ENCODE measurements around the gene ADCYAP1R1.

Gene ADCYAP1R1
- total RNA-seq, result 0 reads per million in 2 donors

DNA sequence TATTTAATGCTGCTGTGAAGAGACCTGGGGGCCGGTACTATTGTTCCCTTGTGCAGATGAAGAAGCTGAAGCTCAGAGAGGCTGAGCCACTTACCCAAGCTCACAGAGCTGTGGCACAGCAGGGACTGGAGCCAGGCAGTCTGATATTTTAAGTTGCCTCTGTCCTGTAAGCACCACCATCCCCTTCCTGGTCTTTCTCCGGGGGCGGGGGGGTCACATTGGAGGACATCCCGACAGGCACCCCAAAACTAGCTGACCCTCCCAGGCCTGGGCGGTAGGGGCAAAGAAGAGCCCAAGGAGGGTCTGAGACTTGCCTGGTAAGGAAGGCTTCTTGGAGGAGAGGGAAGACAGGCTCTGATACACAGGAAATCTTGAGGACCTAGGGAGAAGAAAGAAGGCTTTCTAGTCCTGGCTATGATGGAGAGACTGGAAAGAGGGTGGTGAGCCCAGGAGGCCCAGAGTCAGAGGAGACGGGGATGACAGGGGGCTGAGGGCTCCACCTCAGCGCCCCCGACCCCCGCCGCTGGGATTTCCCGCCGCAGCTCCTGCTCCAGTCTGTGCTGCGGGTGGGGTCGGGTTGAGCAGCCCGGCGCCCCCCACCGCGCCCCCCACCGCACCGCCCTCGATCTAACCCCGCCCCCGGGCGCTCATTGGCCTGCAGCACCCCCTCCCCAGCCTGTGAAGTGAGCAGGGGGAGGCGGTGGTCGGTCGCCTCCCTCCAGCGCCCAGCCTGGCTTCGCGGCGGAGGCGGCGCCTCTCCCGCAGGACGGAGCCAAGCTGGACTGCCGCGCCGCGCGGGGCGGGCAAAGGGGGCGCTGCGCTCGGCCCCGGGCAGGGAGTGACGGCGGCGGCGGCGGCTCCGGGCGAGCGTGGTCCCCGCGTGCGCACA is at the start of gene ADCYAP1R1:
Gene ADCYAP1R1, plus strand, starts transcription at position 711 of the 889 bp plus-strand sequence. CDS start 10,957 bp downstream, outside the sequence.
- peak in 1 of 5 experiments; percentile 2 for DNase-seq

- DNase-seq, result no peak
These were observed 49.0 kb upstream of the ADCYAP1R1 start for GRCh38 chr7:31003097-31003496.

- DNase-seq, result no peak
These were observed 48.4 kb upstream of the ADCYAP1R1 start for GRCh38 chr7:31003721-31004120.

- DNase-seq, result no peak
These were observed 47.7 kb upstream of the ADCYAP1R1 start for GRCh38 chr7:31004393-31004792.

DNA sequence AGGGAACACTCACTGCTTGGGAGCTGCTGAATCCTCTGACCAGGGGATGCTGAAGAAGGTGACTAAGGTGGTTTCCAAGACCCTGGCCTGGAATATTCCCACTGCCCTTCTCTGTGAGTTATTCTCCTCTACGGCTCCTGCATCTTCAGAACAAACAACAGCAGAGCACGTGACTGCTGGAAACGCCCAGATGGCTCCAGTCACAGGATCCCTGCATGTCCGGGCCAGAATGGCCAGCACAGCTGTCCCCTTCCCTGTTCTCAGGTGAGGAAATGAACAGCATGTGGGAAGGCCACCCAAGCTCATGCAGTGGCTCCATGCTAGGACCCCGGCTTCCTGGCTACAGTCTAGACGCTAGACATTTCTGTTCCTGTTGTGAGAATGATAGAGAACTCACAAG is 45.3 kb upstream of the ADCYAP1R1 start:
- no peak for DNase-seq

DNA sequence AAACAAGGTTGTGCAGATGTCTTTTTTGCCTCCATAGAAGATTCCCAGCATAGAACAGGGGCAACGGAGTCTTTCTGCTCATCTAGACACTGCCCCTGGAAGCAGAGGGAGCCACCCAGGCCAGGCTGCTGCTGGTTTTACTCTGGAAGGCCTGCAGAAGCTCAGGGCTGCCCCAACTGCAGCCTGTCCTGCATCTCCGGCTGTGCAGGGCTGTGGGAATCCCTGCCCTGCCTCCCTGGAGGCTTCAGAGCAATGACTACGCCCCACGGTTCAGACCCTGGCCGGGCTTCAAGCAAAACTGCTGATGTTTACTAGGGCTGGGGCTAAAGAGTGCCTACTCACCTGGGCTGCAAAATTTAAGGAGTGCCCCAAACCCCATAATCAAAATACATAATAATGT is 44.5 kb upstream of the ADCYAP1R1 start:
- no peak for DNase-seq

DNA sequence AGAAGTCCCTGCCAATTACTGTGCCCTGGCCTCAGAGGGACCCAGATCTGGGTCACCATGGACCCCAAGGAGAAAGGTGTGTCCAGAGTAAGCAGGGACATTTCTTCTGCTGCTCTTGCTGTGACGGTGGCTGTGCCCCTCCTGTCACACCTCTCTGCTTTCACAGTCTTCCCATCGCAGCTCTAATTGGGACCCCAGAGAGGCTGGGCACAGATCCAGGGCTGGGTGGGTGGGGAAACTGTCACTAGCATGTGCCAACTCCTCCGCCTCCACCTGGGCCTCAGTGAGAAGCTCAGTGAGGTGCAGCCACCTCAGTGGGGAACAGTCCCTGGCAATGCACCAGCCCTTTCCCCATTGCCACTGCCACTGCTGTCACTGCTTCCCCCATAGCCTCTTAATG is 37.3 kb upstream of the ADCYAP1R1 start:
- no peak for DNase-seq

GRCh38 chr7:31017032-31017675 is 35.0 kb upstream of the ADCYAP1R1 start:
- DNase-seq, result no peak

- DNase-seq, result no peak
These were observed 34.4 kb upstream of the ADCYAP1R1 start for GRCh38 chr7:31017721-31018120.

- no peak for DNase-seq
These were observed 32.6 kb upstream of the ADCYAP1R1 start for GRCh38 chr7:31019509-31019908.

DNA sequence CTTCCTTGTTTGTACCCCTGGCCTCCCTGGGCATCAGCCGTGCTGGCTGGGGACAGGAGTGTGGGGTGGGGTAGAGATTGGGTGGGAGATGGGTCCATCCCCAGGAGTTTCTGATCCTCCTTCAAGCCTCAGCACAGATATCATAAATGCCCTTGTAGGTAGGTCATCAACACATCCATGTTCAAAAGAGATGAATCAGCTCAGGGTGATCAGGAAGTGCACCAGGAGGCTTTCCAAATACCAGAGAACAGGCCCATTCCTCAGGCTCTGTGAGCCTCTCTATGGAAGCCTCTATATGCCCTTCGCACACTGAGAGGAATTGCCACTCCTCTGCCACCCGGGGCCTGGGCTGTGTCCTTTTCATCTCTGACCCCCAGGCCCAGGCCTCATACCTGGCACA is 31.9 kb upstream of the ADCYAP1R1 start:
- no peak for DNase-seq

- no peak for DNase-seq
These were observed 31.5 kb upstream of the ADCYAP1R1 start for GRCh38 chr7:31020652-31021051.

DNA sequence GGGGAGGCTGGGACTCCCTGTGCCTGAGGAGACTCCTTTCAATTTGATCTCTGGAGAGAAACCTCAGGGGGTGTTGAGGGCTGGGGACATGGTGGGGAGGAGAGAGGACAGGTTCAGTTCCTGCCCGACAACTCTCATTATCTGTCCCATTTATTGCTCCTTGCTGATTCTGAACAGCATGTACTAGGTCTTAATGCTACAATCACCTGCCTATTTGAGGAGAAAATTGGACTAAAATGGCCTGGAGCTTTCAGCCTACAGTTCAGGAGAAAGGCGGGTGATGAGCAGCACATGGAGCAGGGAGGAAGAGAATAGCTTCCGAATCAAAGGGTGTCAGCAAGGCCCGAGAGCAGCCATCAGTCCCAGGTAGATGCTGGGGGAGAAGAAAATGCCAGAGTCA is 30.0 kb upstream of the ADCYAP1R1 start:
- no peak for DNase-seq

- no peak for DNase-seq
These were observed 29.4 kb upstream of the ADCYAP1R1 start for GRCh38 chr7:31022726-31023125.

- DNase-seq, result peak in 2 of 5 experiments; percentile 17 to 38
These were observed 28.2 kb upstream of the ADCYAP1R1 start for GRCh38 chr7:31023877-31024276.

DNA sequence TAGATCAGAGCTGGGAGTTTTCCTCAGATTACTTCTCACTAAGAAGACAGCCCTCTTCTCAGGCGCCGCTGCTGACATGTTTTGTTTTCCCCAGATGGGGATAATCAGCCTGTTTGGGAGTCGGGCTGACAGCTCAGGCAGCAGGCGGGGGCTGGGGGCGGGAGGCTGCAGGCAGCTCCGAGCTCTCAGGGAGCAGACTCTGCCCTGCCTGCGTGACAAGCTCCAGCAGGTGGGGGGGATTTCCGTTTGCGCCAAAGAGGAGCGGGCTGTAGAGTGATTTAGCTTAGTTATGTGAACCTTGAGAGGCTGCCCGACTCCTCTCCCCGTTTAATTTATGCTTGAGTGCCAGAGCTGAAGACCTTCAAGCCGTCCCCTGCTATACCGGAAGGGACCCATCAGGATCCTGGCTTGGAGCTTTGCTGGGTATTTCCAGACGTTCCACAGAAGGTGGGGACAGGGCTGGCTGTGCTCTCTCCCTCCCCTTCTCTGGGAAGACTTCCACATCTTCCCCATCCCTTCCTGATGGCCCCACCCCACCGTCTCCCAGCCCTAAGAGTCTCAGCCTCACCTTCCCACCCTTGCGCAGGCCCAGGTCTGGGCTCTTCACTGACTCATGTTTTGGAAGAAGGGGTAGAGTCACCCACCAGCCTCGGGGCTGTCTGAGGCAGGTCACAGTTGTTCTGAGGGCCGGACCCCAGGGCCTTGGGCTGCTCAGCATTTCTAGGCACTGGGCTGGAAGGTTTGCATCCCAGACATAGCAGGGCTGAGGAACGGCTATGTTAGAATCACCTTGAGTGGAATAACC is 24.7 kb upstream of the ADCYAP1R1 start:
- no peak for DNase-seq

DNA sequence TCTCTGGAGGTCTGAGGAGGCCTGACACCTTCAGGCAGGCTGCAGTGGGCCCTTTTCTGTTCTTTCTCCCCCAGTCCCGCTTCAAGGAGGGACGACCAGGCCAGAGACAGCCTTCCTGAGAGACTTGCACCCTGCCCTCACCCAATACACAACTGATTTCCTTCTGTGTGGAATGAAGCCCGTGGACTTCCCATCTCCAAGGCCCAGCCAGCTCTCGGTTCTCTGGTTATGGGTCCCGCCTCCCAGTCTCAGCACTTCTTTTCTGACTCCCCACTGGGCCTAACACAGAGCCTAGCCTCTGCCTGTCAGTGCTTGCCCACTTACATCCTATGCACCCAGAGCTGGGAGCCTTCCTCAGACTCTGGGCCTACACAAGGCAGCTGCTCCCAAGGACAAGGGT is 24.1 kb upstream of the ADCYAP1R1 start:
- no peak for DNase-seq

DNA sequence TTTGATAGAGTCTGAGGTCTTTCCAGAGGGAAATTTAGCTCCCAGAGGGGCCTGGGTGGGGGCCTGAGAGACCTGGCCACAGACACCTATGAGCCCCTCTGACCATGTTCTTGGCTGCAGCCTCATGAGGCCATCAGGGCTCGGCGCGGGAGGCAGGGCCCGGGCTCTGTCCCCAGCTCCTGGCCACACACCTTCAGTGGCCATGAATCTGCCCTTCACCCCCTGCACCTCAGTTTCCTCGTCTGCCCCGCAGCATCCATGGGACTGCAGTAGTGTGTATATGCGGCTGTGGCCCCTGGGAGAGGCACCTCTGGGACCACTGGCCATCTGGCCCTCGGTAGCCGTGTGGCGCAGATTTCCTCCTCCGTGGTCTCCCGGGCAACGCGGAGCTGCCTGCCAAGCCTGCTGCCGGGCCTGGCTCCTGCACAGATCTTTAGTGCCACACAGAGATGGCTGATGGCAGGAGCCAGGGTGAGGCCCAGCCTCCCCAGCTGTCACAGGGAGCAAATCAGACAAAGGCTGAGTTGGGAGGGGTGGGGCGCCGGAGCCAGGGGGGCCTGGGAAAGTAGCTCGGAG is 23.6 kb upstream of the ADCYAP1R1 start:
- DNase-seq, result no peak

GRCh38 chr7:31029251-31030042 is 22.7 kb upstream of the ADCYAP1R1 start:
- no peak for DNase-seq

- DNase-seq, result no peak
These were observed 18.3 kb upstream of the ADCYAP1R1 start for GRCh38 chr7:31033674-31034300.

- no peak for DNase-seq
These were observed 15.2 kb upstream of the ADCYAP1R1 start for GRCh38 chr7:31036924-31037323.

All from T-helper 2 cell (primary cell).